GM12878 (cell line): Measurements from ENCODE around the gene ASCL4. TPM values are rescaled to one million over a fixed set of nuclear protein-coding genes. Genes with fewer than 3 reads are reported as not detected.

Experiments used
- ATAC-seq: fragments of 200-7000 bp; cut with Tn5 transposase; 3 replicates; pipeline ENCODE4 v1.9.1; 2020; ENCODE audit warnings: mild to moderate bottlenecking, moderate library complexity
- BruUV-seq: library from RNA; stranded (reverse); fragments of 400-500 nt; replicated peaks from 2 replicates; lab custom pipeline; 2021; lab: Mats Ljungman, UMichigan
- CTCF ChIA-PET: fragments of 300-600 bp; sonication (Branson Sonifier 250); formaldehyde crosslinking; extraction: SDS; loops from one replicate; lab custom pipeline; 2021; ENCODE audit warnings: inconsistent platforms; lab: Yijun Ruan, JAX
- POLR2A ChIA-PET: fragments of 350-600 bp; formaldehyde crosslinking; extraction: SDS; loops from one replicate; lab custom pipeline; 2021; ENCODE audit warnings: inconsistent platforms; lab: Charles Lee
- RAD21 ChIA-PET: fragments of 300-600 bp; sonication (Branson Sonifier 250); formaldehyde crosslinking; loops from one replicate; lab custom pipeline; 2023; ENCODE audit warnings: antibody characterized with exemption; ENCODE audit not compliant: unreplicated experiment; lab: Charles Lee
- SMC1A ChIA-PET: fragments of 300-600 bp; sonication (Branson Sonifier 250); formaldehyde crosslinking; loops from one replicate; lab custom pipeline; 2023; ENCODE audit not compliant: unreplicated experiment, uncharacterized antibody; lab: Charles Lee
- DNase-seq: peaks from one replicate; pipeline ENCODE4 v3.0.0-alpha.2; 2011; ENCODE audit warnings: low read depth, low spot score
- FAIRE-seq: peaks from 3 replicates; lab custom pipeline; 2011; peaks lifted over from hg19 to GRCh38; lab: Jason Lieb, UNC
- H2AFZ ChIP-seq: 2 replicates; pipeline ENCODE4 v1.6.0; 2011; ENCODE audit warnings: low read depth, low read length, control low read depth; ENCODE audit not compliant: control insufficient read depth
- H3K27ac ChIP-seq: 2 replicates; pipeline ENCODE4 v1.5.1; 2011; ENCODE audit warnings: control low read depth; ENCODE audit not compliant: control insufficient read depth, insufficient read depth
- H3K27me3 ChIP-seq, 2 experiments: replicated peaks in 1 of 2; 2 replicates each; pipeline versions ENCODE4 v1.6.0 to v1.6.1; 2011; ENCODE audit warnings: low read length in 1 of 2; ENCODE audit not compliant: control insufficient read depth in 2 of 2, insufficient read depth in 2 of 2
- H3K36me3 ChIP-seq, 2 experiments: 2 replicates each; pipeline ENCODE4 v1.5.1; 2011; ENCODE audit warnings: low read length in 1 of 2; ENCODE audit not compliant: control insufficient read depth in 2 of 2, insufficient read depth in 2 of 2
- H3K4me1 ChIP-seq: 2 replicates; pipeline ENCODE4 v1.6.1; 2011; ENCODE audit warnings: mild to moderate bottlenecking, low read length, moderate library complexity, mixed read lengths; ENCODE audit not compliant: control insufficient read depth, insufficient read depth
- H3K4me2 ChIP-seq: 2 replicates; pipeline ENCODE4 v1.6.0; 2011; ENCODE audit warnings: control low read depth; ENCODE audit not compliant: control insufficient read depth, insufficient read depth
- H3K4me3 ChIP-seq: fragments of 200-600 bp; sonication (generic); 2 replicates; pipeline ENCODE4 v1.5.1; 2016
- H3K79me2 ChIP-seq: 2 replicates; pipeline ENCODE4 v1.6.0; 2011; ENCODE audit warnings: low read length; ENCODE audit not compliant: control insufficient read depth, insufficient read depth
- H3K9ac ChIP-seq: 2 replicates; pipeline ENCODE4 v1.8.0; 2011; ENCODE audit warnings: low read length, control low read depth, mixed read lengths; ENCODE audit not compliant: control insufficient read depth, insufficient read depth
- H3K9me3 ChIP-seq: replicated peaks from 3 replicates; pipeline ENCODE4 v1.5.1; 2011; ENCODE audit warnings: mild to moderate bottlenecking, low read length; ENCODE audit not compliant: control insufficient read depth, insufficient read depth
- H4K20me1 ChIP-seq: 2 replicates; pipeline ENCODE4 v1.6.0; 2011; ENCODE audit not compliant: control insufficient read depth, insufficient read depth
- BMI1 ChIP-seq: fragments of 450-650 bp; IDR thresholded peaks from 2 replicates; pipeline ENCODE4 v1.6.1; 2016; ENCODE audit warnings: mild to moderate bottlenecking, moderate library complexity, borderline replicate concordance
- CBX5 ChIP-seq: sonication (generic); IDR thresholded peaks from 2 replicates; pipeline ENCODE4 v1.6.1; 2016; ENCODE audit warnings: low read depth, moderate library complexity, mild to moderate bottlenecking, inconsistent platforms
- KLF5 ChIP-seq: fragments of 450-650 bp; IDR thresholded peaks from 2 replicates; pipeline ENCODE4 v1.6.1; 2014; ENCODE audit warnings: mild to moderate bottlenecking; ENCODE audit not compliant: partially characterized antibody
- MEF2B ChIP-seq: fragments of 450-650 bp; IDR thresholded peaks from 2 replicates; pipeline ENCODE4 v1.6.1; 2018; ENCODE audit warnings: mild to moderate bottlenecking, moderate library complexity; ENCODE audit not compliant: partially characterized antibody, poor library complexity, severe bottlenecking
- MTA3 ChIP-seq: IDR thresholded peaks from 2 replicates; pipeline ENCODE4 v1.6.1; 2012; ENCODE audit warnings: low read length, inconsistent platforms, borderline replicate concordance
- NR2C2 ChIP-seq: IDR thresholded peaks from 2 replicates; pipeline ENCODE4 v1.6.1; 2011; ENCODE audit warnings: borderline replicate concordance, low read depth; ENCODE audit not compliant: control insufficient read depth, insufficient read length
- SMC3 ChIP-seq: IDR thresholded peaks from 2 replicates; pipeline ENCODE4 v1.6.1; 2011; ENCODE audit warnings: low read length, improper control_type of control experiment, borderline replicate concordance
- TCF12 ChIP-seq: IDR thresholded peaks from 2 replicates; pipeline ENCODE4 v1.6.1; 2011; ENCODE audit warnings: low read depth, mild to moderate bottlenecking, low read length
- ZNF622 ChIP-seq: fragments of 450-650 bp; IDR thresholded peaks from 2 replicates; pipeline ENCODE4 v1.6.1; 2017; ENCODE audit warnings: mild to moderate bottlenecking, inconsistent platforms
- WGBS: methylation state at CpG from one replicate; pipeline ENCODE4 v1.1.6; 2016; ENCODE audit warnings: low lambda C conversion rate; ENCODE audit not compliant: insufficient replicate concordance, insufficient coverage; ENCODE audit errors: missing lambda C conversion rate; 5-methylcytosine and 5-hydroxymethylcytosine counted together
- in situ Hi-C: fragments of 300-500 bp; cut with MboI; formaldehyde crosslinking; loops from 9 replicates; pipeline ENCODE4 v1.14.3; 2018; ENCODE audit warnings: mixed read lengths
- intact Hi-C: fragments of 100-400 bp; cut with micrococcal nuclease; formaldehyde crosslinking; loops from one replicate; pipeline ENCODE4 v1.14.2; 2022; ENCODE audit not compliant: unreplicated experiment
- polyA plus RNA-seq, 11 experiments: library from polyadenylated mRNA; depleted of rRNA in 4 of 11; unstranded in 6 of 11; stranded (reverse) in 5 of 11; fragments of >200 nt; fragmentation: Nextera tagmentation in 4 of 11; fragmentation: Illumina TruSeq in 1 of 11; extraction: Ambion mirVana in 4 of 11; extraction: Trizol in 1 of 11; gene quantifications; 1 replicate in 1 of 11; 2 replicates in 10 of 11; pipeline versions ENCODE4 v1.2.1 to v1.2.3, GENCODE V29; 2011 to 2016; ENCODE audit warnings: inconsistent platforms in 2 of 11, missing spikeins in 2 of 11, low read depth in 1 of 11
- total RNA-seq, 4 experiments: library from RNA; depleted of rRNA in 3 of 4; stranded (reverse); fragments of >200 nt in 3 of 4; fragmentation: Illumina TruSeq in 1 of 4; extraction: Trizol in 1 of 4; gene quantifications; 2 replicates each; pipeline versions ENCODE4 v1.2.1 to v1.2.3, GENCODE V29; 2013 to 2021
- TF ChIP-seq, protein P1 (sequence below): fragments of 150-350 bp; IDR thresholded peaks from 2 replicates; pipeline ENCODE4 v1.6.1; 2016; ENCODE audit warnings: low read depth, low read length
- TF ChIP-seq, protein P2 (sequence below): fragments of 450-650 bp; IDR thresholded peaks from 2 replicates; pipeline ENCODE4 v1.6.1; 2018; ENCODE audit warnings: mild to moderate bottlenecking, low read depth, moderate library complexity; ENCODE audit not compliant: partially characterized antibody
- TF ChIP-seq, protein P3 (sequence below): fragments of 450-650 bp; IDR thresholded peaks from 2 replicates; pipeline ENCODE4 v1.6.1; 2017; ENCODE audit warnings: low read depth, mild to moderate bottlenecking, moderate library complexity
- TF ChIP-seq, protein P4 (sequence below): IDR thresholded peaks from 2 replicates; pipeline ENCODE4 v1.6.1; 2011; ENCODE audit warnings: low read depth, low read length, improper control_type of control experiment, borderline replicate concordance

ASCL4 gene
- total and polyA plus RNA-seq, 10 of the 15 experiments (the other 5 are each of a cell fraction or from before 2014, with no cell fraction given): not detected

DNA sequence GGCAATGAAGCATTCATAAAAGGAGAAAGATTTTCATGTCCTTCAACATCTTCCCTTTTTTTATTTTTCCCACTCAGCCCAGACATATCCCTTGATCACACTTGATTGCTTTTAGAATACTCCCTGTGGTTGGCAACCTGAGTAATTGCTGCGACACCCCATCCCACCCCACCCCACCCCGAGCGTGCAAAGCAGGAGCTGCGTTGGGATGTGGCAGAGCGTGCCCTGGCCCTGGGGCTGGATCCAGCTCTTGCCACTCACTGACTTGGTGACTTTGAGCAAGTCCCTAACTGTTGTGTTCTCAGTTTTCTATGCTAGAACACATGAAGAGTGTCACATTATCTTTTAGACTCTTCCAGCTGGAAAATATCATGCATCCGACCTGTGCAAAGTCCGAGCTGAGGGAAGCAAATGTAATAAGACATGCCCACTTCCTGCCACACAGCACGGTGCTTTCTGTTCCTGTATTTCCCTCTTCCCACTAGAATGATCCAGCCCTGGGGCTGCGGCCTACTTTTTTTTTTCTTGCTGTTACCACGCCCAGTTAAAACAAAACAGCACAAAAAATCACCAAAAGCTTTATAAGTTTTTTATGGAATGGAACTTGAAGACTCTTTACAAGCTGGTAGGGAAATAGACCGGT lies 4.0 kb downstream of the ASCL4 start:
- Histone ChIP-seq H2AFZ (no peak overlapping the region), H3K4me3 (no peak overlapping the region), H3K4me2 (no peak overlapping the region; the same call in 1 of the 2 replicates), H3K27ac (no peak overlapping the region), H3K79me2 (no peaks in the 10 kb centered on the region), H3K27me3 (peaks cover 3 to 4% of the 10 kb centered on the region in 2 experiments; a peak in 3 of 4 replicates), H3K4me1 (peaks cover 31% of the 10 kb centered on the region), H3K36me3 (no peaks in the 10 kb centered on the region), H3K9me3 (no peaks in the 10 kb centered on the region; the same call in 2 of the 3 replicates), H3K9ac (no peak overlapping the region), H4K20me1 (no peaks in the 10 kb centered on the region; the same call in 1 of the 2 replicates)
- FAIRE-seq (no peak), DNase-seq (no peak), ATAC-seq (no peak)
- ChIA-PET CTCF (interaction anchor here (0.7 to 1.9 kb wide), 3 partner anchors 22 to 107 kb away, joined by 3 to 5 read pairs (median 4); no protein-coding TSS in a partner anchor), RAD21 (no interaction called here), POLR2A (no interaction called here), SMC1A (interaction anchor here (2.5 kb wide), 1 partner anchor 19 kb away, joined by 7 read pairs; the partner anchor contains the start of gene PRDM4)
- in situ Hi-C loops: no loop called here
- 69% methylated on average over 11 of the region's 11 CpGs for WGBS
- intact Hi-C loops: no loop called here
- BruUV-seq: no TSS peak
- TF ChIP-seq TCF12 (no peak), CBX5 (no peak), MTA3 (no peak), SMC3 (no peak), BMI1 (no peak), ZNF622 (no peak), KLF5 (no peak), NR2C2 (no peak), MEF2B (no peak)
- TF ChIP-seq, protein P1, sequence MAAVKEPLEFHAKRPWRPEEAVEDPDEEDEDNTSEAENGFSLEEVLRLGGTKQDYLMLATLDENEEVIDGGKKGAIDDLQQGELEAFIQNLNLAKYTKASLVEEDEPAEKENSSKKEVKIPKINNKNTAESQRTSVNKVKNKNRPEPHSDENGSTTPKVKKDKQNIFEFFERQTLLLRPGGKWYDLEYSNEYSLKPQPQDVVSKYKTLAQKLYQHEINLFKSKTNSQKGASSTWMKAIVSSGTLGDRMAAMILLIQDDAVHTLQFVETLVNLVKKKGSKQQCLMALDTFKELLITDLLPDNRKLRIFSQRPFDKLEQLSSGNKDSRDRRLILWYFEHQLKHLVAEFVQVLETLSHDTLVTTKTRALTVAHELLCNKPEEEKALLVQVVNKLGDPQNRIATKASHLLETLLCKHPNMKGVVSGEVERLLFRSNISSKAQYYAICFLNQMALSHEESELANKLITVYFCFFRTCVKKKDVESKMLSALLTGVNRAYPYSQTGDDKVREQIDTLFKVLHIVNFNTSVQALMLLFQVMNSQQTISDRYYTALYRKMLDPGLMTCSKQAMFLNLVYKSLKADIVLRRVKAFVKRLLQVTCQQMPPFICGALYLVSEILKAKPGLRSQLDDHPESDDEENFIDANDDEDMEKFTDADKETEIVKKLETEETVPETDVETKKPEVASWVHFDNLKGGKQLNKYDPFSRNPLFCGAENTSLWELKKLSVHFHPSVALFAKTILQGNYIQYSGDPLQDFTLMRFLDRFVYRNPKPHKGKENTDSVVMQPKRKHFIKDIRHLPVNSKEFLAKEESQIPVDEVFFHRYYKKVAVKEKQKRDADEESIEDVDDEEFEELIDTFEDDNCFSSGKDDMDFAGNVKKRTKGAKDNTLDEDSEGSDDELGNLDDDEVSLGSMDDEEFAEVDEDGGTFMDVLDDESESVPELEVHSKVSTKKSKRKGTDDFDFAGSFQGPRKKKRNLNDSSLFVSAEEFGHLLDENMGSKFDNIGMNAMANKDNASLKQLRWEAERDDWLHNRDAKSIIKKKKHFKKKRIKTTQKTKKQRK: no peak
- TF ChIP-seq, protein P2, sequence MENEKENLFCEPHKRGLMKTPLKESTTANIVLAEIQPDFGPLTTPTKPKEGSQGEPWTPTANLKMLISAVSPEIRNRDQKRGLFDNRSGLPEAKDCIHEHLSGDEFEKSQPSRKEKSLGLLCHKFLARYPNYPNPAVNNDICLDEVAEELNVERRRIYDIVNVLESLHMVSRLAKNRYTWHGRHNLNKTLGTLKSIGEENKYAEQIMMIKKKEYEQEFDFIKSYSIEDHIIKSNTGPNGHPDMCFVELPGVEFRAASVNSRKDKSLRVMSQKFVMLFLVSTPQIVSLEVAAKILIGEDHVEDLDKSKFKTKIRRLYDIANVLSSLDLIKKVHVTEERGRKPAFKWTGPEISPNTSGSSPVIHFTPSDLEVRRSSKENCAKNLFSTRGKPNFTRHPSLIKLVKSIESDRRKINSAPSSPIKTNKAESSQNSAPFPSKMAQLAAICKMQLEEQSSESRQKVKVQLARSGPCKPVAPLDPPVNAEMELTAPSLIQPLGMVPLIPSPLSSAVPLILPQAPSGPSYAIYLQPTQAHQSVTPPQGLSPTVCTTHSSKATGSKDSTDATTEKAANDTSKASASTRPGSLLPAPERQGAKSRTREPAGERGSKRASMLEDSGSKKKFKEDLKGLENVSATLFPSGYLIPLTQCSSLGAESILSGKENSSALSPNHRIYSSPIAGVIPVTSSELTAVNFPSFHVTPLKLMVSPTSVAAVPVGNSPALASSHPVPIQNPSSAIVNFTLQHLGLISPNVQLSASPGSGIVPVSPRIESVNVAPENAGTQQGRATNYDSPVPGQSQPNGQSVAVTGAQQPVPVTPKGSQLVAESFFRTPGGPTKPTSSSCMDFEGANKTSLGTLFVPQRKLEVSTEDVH: no peak
- TF ChIP-seq, protein P3, sequence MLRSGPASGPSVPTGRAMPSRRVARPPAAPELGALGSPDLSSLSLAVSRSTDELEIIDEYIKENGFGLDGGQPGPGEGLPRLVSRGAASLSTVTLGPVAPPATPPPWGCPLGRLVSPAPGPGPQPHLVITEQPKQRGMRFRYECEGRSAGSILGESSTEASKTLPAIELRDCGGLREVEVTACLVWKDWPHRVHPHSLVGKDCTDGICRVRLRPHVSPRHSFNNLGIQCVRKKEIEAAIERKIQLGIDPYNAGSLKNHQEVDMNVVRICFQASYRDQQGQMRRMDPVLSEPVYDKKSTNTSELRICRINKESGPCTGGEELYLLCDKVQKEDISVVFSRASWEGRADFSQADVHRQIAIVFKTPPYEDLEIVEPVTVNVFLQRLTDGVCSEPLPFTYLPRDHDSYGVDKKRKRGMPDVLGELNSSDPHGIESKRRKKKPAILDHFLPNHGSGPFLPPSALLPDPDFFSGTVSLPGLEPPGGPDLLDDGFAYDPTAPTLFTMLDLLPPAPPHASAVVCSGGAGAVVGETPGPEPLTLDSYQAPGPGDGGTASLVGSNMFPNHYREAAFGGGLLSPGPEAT: no peak
- TF ChIP-seq, protein P4, sequence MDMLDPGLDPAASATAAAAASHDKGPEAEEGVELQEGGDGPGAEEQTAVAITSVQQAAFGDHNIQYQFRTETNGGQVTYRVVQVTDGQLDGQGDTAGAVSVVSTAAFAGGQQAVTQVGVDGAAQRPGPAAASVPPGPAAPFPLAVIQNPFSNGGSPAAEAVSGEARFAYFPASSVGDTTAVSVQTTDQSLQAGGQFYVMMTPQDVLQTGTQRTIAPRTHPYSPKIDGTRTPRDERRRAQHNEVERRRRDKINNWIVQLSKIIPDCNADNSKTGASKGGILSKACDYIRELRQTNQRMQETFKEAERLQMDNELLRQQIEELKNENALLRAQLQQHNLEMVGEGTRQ: no peak
